Islet of Langerhans (tissue), 1 donor: Measurements from ENCODE around the gene HBA2.
"Not testable (repeated sequence)": the region's sequence is repeated elsewhere in the genome, so short reads cannot be mapped to it uniquely, and the experiment has no call there.

Experiments
- FAIRE-seq: peaks from one replicate; lab custom pipeline; 2011; peaks lifted over from hg19 to GRCh38; lab: Jason Lieb, UNC

Gene HBA2

DNA sequence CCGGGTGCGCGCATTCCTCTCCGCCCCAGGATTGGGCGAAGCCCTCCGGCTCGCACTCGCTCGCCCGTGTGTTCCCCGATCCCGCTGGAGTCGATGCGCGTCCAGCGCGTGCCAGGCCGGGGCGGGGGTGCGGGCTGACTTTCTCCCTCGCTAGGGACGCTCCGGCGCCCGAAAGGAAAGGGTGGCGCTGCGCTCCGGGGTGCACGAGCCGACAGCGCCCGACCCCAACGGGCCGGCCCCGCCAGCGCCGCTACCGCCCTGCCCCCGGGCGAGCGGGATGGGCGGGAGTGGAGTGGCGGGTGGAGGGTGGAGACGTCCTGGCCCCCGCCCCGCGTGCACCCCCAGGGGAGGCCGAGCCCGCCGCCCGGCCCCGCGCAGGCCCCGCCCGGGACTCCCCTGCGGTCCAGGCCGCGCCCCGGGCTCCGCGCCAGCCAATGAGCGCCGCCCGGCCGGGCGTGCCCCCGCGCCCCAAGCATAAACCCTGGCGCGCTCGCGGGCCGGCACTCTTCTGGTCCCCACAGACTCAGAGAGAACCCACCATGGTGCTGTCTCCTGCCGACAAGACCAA lies at the start of gene HBA2:
Gene HBA2 (plus strand): TSS at position 503 of the 568 bp plus-strand sequence. CDS start 37 bp downstream, at position 540.
- not testable (repeated sequence) for FAIRE-seq

- FAIRE-seq, result not testable (repeated sequence)
Measured at GRCh38 chr16:123558-124350, 48.9 kb upstream of the HBA2 start.

- no peak for FAIRE-seq
Measured at GRCh38 chr16:125011-125410, 47.7 kb upstream of the HBA2 start.

DNA sequence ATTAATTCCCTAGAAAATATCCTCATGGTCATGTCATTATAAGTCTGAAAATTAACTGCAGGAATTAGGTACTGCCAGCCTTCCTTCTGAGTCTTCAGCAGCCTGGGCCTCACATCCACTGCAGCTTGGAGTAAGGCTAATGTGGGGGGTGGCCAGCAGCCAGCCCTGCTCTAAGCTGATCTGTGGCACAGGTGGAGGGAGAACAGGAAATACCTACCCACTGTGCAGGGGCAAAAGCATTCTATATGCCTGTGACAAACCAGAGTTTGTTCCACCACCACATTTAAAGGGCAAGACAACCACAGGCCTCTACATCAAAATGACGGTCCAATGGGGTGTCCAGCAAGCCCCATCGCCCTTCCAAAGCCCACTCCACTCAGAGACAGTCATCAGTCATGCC lies 43.6 kb upstream of the HBA2 start:
- FAIRE-seq, result no peak

- FAIRE-seq, result no peak
Measured at GRCh38 chr16:130533-131173, 42.0 kb upstream of the HBA2 start.

GRCh38 chr16:132120-132519 lies 40.6 kb upstream of the HBA2 start:
- FAIRE-seq, result no peak

DNA sequence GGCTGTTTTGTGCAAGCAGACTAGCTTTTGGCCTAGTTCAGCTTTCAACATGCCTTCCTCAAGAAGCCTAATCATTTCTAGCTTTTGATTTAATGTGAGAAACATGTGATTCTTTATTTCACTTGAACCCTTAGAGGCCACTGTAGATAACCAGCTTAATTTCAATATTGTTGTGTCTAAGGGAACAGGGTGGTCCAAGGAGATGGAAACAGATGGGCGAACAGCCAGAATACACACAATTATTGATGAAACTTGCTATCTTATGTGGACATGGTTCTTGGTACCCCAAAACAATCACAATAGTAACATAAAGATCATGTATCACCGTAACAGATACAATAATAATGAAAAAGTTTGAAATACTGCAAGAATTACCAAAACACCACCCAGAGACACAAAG lies 39.0 kb upstream of the HBA2 start:
- no peak for FAIRE-seq

DNA sequence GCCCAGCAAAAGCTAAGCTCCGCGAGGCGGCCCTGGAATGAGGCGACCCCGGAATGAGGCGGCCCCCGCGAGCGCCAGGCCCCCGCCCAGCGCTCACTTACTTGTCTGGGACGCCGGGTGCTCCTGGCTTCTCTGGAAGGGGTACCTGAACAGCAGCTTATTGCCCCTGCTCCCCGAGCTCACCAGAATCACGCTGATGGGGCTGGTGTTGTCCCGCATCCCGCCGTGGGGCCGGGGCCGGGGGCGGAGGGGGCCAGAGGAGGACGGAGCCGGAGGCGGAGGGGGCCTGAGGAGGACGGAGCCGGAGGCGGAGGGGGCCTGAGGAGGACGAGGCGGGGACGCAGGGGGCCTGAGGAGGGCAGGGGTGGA lies 34.6 kb upstream of the HBA2 start:
- FAIRE-seq, result no peak

DNA sequence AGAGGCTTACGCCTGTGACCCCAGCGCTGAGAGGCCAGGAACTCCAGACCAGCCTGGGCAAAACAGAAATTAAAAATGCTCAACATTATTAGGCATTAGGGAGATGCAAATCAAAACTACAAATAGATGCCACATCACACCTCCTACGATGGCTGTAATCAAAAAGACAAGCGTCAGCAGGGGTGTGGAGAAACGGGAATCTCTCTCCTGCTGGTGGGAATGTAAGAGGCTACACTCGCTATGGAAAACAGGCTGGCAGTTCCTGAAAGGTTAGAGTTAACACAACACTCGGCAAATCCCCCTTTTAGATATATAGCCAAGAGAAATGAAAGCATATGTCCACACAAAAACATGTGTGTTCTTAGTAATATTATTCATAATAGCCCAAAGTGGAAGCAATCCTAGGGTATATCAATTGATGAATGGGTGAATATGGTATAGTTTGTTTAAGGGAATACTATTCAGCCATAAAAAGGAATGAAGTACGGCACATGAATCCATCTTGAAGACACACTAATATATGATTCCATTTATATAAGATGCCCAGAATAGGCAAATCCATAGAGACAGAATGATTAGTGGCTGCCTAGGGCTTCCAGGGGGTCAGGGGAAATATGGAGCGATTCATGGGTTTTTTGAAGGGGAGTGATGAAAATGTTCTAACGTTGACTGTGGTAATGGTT lies 32.4 kb upstream of the HBA2 start:
- no peak for FAIRE-seq

GRCh38 chr16:142405-142967 lies 30.2 kb upstream of the HBA2 start:
- no peak for FAIRE-seq

GRCh38 chr16:143047-143446 lies 29.6 kb upstream of the HBA2 start:
- no peak for FAIRE-seq

GRCh38 chr16:143456-143855 lies 29.2 kb upstream of the HBA2 start:
- no peak for FAIRE-seq

DNA sequence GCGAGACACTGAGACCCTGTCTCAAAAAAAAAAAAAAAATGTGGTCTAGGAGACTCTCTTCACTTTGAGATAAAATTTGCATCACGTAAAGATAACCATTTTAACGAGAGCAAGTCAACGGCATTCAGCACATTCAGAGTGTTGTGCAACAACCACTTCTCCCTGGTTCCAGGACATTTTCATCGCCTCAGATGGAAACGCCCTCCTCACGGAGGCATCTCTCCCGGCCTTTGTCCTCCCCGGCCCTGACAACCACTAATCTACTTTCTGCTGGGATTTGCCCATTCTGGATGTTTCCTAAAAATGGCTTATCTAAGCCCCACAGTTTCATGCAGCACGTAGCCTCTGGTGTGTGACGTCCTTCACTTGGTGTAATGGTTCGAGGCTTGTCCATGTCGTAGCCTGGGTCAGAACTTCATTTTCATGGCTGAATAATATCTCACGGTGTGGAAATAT lies 27.9 kb upstream of the HBA2 start:
- no peak for FAIRE-seq

- no peak for FAIRE-seq
Measured at GRCh38 chr16:146646-147045, 26.0 kb upstream of the HBA2 start.

DNA sequence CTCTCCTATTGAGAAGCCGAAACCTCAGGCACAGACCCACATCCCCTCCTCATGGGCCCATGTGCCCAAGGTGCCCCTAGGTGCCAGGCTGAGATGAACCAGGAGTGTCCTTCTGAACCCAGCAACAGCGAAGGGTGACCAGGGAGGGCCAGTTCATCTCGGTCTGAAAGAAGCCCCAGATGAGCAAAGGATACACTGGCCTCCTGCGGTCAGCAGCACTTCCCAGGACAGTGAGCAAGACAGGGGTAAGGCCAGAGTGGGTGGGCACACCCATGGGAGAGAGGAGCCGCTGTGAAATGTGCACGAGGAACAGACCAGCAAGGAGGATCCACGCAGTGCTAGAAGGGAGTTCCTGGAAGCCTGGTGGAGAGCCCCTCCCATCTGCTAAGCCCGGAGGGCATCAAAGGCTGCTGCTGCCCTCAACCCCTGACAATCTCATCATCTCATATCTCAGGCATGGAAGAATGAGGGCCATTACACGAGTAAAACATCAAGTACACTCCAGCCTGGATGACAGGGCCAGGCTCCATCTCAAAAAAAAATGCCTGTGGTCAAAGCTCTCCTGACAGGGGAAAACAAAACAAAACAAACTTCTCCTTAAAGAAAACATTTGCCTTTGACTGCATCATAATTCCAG lies 23.5 kb upstream of the HBA2 start:
- no peak for FAIRE-seq

DNA sequence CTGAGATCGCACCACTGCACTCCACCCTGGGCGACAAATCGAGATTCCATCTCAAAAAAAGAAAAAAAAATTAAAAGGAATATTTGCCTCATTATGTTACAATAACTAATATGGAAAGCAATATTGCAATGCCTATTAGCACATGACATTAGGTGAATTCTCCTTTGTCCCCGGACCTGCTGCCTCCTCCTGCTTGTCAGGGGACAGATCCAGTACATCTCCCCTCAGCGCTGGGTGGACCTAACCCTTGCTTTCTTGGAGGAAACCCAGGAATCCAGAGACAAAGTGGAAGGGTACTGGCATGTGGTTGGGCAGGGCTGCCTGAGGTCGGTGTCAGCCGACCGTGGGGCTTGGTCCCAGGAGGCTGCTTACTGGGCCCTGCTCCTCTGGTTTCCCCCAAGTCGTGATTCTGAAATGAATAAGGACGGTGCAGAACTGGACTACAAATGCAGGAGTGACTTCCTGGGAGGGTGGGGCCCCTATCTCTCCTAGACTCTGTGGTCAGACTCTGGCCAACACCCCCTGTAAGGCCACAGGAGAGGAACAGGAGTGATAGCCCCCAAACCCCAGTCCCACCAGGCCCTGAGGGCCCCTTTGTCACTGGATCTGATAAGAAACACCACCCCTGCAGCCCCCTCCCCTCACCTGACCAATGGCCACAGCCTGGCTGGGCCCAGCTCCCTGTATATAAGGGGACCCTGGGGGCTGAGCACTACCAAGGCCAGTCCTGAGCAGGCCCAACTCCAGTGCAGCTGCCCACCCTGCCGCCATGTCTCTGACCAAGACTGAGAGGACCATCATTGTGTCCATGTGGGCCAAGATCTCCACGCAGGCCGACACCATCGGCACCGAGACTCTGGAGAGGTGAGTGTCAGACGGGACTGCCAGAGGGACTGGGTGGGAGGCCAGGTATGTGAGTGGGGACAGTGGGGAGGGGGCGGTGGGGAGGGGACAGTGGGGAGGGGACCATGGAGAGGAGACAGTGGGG lies 20.2 kb upstream of the HBA2 start, which contains the start of gene HBZ:
Gene HBZ (plus strand): TSS at position 504 of the 988 bp plus-strand sequence. CDS start 266 bp downstream, at position 770.
- FAIRE-seq, result no peak

DNA sequence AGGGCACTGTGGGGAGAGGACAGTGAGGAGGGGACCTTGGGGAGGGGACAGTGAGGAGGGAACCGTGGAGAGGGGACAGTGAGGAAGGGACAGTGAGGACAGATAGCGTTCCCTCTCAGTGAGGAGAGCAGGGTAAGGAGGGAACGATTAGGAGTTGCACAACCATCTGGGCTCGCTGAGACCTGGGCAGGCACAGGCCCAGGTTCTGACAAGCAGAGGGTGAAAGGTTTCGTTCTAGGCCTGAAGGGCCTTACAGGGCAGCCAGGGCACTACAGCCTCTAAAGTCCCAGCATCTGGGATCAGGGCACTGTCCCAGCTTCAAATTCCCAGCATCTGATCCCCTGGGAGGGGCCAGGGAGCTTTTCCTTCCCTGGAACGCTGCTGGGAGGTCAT lies 19.6 kb upstream of the HBA2 start:
- not testable (repeated sequence) for FAIRE-seq

DNA sequence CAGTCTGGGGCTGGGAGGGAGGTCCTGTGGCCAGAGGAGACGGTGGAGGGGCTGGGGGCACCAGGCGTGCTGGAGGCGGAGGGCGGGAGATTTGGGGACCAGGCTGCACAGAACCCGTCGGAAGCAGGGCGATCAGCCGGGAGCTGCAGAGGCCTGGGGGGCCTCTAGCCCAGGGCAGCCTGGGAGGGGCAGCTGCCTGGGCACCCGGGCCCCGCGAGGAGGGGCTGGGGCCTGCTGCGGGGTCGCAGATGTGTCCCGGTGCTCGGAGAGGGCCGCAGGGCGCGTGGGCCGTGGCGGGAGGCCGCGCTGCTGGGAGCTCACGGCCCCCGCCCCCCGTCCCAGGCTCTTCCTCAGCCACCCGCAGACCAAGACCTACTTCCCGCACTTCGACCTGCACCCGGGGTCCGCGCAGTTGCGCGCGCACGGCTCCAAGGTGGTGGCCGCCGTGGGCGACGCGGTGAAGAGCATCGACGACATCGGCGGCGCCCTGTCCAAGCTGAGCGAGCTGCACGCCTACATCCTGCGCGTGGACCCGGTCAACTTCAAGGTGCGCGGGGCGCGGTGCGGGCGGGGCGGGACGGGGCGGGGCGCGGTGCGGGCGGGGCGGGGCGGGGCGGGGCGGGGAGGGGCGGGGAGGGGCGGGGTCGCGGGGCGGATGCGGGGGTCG lies 19.0 kb upstream of the HBA2 start:
- not testable (repeated sequence) for FAIRE-seq

DNA sequence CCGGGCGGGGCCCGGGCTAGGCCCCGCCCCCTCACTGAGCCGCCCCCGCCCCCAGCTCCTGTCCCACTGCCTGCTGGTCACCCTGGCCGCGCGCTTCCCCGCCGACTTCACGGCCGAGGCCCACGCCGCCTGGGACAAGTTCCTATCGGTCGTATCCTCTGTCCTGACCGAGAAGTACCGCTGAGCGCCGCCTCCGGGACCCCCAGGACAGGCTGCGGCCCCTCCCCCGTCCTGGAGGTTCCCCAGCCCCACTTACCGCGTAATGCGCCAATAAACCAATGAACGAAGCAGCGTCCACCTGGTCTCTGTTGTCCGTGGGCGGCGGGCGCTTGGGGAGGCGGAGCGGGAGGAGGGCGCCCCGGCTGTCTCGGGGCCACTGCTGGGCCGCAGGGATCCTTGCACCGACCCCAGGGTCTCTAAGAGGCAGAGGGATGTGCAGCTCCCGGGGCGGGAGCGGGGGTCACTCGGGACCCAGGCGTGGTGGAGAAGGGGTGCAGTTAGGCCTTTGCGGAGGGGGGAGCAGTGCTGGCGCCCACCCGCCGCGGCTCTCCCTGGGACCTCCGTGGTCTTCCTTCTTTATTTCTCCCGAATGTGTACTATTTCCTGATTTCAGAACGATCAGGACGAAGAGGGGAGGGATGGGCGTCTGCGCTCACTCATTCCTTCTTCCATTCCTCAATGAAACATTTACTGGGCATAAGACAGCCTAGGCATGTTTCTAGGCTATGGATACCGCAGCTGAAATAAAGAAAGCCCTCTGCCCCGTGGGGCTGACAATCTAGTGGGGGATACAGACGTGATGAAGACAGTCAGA lies 18.3 kb upstream of the HBA2 start:
- no peak for FAIRE-seq
